ENCODE data around the gene FAM171A2.

The FAM171A2 gene

DNA sequence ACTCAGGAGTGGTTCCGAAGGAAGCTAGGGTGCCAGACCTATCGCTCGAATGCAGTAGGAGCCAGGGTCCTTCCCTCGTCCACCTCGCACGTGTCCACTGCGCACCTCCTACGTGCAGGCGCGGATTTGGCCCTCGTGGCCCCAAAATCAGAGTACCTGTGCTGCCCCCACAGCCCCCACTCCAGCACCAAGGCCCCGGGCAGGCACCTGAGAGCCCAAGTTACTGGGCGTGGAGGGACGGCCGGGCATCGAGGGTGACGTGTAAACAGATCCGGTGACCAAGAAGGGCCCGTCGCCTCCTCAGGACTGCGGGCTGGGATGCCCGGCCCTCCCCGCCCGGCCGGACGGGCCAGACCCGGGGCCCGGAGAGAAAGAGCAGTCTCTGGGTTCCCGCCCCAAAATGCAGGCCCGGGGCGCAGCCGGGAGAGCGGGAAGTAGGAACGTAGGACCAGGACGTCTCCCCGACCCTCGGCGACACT, 39.5 kb downstream of the FAM171A2 start:
- DNase-seq (ENCODE audit: low read depth in 2 of 2, low spot score in 1 of 2): no peak

DNA sequence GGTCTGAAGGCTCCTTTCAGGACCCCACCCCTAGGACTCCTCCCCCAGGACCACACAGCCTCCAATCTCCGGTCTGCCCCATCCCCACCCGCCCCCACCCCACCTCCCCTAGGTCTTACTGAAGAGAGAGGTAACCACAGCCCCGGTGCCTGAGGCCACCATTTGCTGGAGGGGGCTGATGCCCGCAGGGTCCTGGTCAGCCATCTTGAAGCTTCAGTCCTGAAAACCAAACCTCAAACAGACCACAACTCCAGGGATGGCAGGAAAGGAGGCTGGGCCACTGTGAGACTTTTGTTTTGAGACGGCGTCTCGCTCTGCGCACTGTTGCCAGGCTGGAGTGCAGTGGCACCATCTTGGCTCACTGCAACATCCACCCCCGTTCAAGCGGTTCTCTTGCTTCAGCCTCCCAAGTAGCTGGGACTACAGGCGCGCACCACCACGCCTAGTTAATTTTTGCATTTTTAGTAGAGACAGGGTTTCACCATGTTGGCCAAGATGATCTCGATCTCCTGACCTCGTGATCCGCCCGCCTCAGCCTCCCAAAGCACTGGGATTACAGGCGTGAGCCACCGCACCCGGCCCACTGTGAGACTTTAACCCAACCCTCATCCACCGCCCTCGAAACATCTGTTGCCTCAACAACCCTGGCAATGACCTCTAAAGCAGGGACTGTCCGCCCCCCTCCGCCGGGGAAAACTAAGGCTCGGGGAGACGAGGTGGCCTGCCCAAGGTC, 40.1 kb downstream of the FAM171A2 start:
- DNase-seq (ENCODE audit: low read depth in 2 of 2, low spot score in 1 of 2): no peak

DNA sequence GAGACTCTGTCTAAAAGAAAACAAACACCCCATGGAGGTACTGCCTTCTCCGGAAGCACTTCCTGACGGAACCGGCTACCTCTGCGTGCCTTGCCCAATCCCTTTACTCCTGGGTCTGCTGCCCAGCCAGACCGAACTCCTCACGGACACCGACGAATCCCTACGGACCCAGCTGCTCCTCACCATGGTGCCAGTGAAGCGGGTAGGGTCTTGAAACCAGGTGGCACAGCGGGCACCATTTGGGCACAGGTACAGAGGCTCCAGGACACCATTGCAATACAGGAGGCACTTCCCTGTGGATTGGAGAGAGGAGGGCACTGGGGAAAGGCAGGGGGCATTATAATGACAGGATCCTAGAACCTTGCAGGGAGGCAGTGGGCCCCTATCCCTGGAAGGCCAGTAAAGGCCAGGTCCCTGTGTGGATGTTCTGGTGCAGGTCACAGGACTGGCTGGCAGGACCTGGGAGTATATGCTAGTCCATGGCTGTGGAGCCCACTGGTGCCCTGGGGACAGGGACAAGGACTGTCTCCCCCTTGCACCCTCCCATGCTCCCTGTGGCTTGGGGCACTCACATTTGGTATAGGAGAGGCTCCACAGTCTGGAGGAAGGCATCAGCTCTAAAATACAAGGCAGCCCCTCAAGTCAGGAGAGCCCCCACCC, 41.3 kb downstream of the FAM171A2 start:
- no peak for DNase-seq (ENCODE audit: low read depth in 2 of 2, low spot score in 1 of 2)

DNA sequence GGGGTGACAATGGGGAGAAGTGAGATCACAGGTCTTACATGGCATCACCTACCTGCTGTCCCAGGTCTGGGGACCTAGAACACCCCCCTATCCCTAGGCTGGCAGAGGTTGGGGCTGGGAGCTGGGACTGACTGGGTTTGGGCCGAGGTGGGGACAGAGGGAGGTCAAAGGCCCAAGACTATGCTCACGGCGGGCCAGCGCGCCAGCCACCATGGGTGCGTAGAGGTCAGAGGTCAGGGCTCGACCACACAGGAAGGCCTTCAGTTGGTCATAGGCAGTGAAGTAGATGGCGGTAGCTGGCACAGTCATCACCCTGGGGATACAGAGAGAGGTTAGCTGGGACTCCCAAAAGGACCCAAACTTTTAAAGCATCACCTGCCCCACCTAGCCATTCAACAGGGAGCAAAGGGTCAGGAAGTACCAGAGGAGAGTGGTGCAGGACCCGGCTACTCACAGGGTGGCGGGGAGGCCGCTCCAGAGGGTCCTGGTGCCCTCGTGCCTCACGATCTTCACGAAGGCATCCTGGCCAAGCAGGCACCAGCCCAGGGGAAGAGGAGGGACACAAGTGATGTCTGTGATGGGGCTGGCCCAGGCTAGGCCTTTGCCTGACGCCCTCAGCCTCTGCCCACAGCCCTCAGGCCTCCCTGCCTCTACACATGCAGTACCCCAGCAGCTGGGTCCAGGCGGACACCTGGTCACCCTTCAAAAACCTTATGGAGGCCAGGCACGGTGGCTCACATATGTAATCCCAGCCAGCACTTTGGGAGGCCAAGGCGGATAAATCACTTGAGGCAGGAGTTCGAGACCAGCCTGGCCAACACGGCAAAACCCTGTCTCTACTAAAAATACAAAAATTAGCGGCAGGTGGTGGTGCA, 42.2 kb downstream of the FAM171A2 start:
- no peak for DNase-seq (ENCODE audit: low read depth in 2 of 2, low spot score in 1 of 2)

DNA sequence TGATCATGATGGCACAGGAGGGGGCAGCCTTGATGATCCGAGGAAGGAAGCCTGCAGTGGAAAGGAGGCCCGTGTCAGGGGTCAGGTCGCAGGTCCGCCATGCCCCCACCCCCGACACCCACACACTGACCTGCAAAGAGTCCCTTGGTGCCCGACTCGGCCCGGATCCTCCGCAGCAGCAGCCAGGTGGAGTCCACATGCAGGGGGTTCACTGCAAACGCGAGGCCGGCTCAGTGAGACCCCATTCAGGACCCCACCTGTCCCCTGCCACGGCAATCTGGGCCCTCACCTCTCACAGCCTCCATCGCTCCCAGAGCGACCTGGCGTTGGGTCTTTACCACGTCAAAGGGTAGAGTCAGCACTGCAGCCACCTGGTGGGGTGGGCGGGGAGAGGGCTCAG, 43.6 kb downstream of the FAM171A2 start:
- no peak for DNase-seq (ENCODE audit: low read depth in 2 of 2, low spot score in 1 of 2)

DNA sequence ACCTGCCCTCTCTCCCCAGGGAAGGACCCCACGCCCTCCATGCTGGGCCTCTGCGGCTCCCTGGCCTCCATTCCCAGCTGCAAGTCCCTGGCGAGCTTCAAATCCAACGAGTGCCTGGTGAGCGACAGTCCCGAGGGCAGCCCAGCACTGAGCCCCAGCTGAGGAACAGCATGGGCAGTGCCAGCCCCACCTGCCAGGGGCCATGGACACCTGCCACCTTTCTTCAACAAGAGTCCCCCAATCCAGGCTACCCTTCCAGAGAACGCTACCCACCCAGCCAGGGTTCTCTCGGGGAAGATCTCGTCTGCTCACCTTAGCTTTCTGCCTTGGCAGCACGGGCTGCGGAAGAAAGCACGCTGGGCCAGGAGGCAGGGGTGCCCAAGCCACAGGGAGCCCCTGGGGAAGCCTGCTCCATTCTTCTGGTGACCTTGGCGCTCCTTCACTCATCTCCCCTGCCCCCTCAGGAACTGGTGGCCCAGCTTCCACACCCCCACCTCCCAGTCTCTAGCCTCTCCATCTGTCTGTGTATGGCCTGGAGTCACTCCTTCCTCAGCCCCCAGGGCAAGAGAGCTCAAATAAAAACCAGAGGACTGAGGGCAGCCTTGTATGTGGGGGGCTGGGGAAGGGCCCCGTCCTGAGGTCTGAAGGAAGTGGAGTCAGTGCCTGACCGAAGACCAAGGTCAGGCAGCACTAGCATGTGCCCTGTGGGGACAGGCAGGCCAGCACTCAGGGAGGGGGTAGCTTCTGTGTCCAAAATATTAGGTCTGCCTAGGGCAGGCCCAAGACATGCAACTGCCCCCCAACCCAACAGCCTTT, 45.4 kb downstream of the FAM171A2 start:
- DNase-seq (ENCODE audit: low read depth in 2 of 2, low spot score in 1 of 2): no peak

DNA sequence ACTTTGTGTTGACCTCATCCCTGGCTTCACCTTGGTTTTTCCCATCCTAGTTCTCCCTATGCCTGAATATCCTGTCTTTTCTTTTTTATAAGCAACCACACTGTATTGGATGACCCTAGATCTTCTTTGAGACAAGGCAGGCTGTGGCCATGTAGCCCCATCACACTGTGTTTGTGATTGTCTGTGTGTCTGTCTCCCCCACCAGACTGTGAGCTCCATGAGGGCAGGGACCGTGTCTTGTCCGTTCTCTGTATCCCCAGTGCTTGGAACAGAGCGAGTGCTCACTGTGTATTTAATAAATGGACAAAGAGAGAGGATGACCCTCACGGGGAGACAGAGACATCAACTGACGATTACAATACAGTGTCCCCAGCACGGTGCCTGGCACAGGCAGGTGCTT, 46.1 kb downstream of the FAM171A2 start:
- no peak for DNase-seq (ENCODE audit: low read depth in 2 of 2, low spot score in 1 of 2)

DNA sequence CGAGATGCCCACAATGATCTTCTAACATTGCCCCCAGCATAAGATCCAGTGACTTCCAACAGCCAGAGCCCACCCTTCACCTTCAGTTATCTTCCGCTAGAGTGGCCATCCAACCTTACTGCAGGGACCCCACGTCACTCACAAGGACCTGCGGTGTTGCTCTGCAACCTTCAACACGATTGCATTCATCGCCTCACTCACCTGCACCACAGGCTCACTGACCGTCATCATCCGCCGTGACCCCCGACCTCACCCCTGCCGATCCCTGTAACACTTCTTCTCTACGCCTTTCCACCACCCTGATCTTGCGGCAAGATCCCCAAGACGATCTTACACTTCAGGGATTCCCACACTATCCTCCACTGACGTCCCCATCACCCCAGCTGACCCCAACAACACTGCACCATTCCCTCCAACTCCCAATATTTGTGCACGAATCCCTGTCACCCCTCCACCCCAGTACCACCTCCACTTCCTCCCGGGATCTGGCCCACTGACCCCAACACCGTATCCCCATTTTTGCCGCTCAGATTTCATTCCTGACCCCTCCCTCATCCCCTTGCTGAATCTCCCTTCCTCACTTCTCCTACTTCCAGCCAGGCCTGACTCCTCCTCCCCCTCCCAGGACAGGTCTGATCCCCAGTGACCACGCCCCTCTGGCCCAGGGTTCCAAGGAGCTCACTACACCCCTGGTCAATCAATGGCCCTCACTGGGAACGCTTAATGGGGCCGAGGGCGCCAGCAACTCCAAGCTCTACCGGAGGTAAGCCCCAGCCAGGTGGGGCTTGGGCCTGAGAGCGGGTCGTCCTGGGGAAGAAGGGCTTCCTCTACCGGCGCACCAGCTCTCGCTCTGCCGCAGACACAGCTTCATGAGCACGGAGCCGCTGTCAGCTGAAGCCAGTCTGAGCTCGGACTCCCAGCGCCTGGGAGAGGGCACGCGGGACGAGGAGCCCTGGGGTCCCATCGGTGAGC, 47.6 kb downstream of the FAM171A2 start:
- no peak for DNase-seq (ENCODE audit: low read depth in 2 of 2, low spot score in 1 of 2)

DNA sequence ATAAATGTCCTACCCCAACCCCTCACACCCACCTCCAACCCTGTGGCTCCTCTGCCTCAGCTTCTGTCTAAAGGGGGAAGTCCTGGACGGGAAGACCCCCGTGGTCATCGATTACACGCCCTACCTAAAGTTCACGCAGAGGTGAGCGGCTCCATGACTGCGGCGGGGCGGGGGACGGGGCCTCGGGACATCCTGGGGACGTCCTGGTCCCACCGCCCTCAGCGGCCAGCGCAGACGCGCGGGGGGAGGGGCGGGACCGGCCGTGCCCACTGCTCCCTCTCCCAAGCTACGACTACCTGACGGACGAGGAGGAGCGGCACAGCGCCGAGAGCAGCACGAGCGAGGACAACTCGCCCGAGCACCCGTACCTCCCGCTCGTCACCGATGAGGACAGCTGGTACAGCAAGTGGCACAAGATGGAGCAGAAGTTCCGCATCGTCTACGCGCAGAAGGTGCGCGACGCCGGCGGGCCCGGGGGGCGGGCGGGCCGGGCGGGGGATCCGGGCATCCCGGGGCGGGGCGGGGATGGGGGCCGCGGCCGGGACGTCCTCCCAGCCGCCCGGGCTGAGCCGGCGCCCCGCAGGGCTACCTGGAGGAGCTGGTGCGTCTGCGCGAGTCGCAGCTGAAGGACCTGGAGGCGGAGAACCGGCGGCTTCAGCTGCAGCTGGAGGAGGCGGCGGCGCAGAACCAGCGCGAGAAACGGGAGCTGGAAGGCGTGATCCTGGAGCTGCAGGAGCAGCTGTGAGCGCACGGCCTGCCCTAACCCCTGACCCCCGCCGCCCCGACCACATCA, 48.6 kb downstream of the FAM171A2 start:
- no peak for DNase-seq (ENCODE audit: low read depth in 2 of 2, low spot score in 1 of 2)

DNA sequence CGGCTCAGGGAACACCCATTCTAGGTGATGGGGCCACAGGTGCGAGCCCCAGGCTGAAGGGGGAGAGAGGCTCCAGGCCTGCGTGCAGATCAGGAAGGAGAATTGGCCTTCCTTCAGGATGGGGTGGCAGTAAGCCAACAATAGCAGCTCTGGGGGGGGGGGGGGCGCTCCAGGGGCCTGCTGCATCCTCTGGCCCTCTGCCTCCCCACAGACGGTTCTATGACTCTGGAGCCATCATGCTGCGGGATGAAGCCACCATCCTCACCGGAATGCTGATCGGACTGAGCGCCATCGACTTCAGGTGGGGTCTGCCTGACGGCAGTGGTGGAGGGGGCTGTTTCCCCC, 49.2 kb downstream of the FAM171A2 start:
- no peak for DNase-seq (ENCODE audit: low read depth in 2 of 2, low spot score in 1 of 2)

DNA sequence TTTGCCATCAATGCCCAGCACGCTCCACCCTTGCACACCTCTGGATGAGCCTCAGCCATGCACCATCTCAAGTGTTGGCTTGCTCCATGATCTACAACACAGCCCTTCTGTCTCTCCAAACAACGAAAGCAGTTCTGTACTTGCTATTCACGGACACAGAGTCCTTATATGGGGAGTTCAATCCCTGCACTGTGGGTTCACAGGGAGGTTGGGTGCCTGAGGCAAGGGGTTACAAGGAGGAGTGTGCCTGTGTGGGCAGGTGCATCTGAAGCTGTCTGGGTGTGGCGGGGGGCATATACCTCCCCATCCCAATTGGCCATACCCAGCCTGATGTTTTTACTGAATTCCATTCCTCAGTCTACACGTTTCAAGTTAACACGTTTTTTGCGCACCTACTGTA, 49.6 kb downstream of the FAM171A2 start:
- DNase-seq (ENCODE audit: low read depth in 2 of 2, low spot score in 1 of 2): no peak

DNA sequence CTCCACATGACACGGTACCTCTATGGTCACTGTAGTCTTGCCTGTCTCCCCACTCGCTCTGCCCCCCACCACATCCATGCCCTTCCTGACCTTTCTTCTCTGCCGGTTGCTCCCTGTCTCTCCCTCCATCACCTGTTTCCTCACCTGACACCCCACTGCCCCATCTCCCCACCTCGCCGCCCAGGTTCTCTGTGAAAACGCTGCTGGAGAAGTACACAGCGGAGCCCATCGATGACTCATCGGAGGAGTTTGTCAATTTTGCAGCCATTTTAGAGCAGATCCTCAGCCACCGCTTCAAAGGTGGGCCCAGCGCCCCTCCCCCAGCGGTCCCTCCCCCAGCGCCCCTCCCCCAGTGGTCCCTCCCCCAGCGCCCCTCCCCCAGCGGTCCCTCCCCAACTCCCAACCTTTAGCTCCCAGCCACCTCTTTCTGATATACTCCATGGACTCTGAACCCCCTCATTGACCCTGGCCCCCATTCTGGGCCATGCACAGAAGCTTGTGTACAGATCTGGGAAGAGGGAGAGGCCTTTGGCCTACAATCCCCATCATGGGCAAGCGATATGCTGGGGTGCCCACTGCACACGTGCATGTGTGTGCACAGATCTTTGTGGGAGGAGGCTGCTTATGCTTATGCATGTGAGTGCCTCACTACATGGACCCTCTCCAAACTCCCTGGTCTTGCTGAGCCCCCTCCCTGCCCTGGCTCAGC, 51.1 kb downstream of the FAM171A2 start:
- DNase-seq (ENCODE audit: low read depth in 2 of 2, low spot score in 1 of 2): no peak

DNA sequence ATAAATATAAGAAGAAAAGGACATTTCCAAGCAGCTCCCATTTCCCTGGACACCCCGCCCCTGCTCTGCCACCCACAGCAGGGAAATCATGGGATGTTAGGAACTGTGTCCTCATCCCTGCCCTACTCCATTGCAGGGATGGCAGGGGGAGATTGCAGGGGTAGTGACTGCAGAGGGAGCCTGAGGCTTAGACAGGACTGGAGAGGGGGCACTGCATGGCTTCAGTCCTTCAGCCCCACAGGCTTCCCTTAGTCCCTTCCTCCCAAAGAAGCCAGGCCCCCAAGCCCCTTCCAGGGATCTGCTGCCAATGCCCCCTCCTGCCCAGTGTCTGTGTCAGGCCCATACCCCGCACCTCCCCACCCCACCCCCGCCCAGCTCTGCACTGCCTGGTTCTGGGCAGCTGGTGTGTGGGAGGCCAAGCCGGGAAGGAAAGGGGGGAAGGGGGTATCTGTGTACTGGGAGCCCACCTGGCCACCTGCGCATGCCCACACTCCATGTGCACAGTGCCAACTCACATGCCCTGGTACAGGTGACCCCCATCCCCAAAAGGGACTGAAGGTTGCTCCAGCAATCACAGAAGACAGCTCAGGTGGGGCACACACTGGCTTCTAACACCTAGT, 52.0 kb downstream of the FAM171A2 start:
- no peak for DNase-seq (ENCODE audit: low read depth in 2 of 2, low spot score in 1 of 2)

DNA sequence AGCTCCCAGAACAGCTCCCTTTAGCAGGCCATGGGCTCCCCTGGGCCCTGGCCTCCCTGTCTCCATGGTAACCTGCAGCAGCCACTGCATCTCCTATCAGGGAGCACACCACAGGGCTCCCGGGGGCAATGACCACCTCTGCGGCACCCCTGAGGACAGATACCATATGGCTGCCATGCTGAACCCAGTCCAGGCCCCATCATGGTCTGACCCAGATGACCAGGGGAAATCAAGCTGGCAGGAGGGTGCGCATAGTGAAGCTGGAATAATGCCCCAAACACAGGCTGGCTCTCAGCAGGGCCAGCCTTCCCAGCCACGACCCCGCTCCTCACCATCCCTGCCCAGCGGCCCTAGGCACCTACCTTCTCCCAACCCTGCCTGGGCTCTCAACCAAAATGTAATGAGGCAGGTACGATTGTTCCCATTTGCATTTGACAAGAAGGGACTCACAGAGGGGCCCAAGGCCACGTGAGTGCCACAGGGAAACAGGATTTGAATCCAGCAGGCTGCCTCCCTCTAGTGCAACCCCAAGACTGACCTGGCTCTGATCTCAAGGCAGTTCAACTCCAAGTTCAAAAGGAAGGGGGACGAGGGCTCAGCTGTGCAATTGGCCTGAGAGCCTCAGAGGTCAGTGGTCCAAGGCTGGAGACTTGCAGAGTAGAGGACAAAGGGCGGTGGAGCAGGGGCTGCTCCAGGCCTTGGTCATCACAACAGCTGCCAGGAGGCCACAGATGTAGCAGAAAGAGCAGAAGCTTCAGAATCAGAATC, 52.9 kb downstream of the FAM171A2 start:
- DNase-seq (ENCODE audit: low read depth in 2 of 2, low spot score in 1 of 2): no peak

DNA sequence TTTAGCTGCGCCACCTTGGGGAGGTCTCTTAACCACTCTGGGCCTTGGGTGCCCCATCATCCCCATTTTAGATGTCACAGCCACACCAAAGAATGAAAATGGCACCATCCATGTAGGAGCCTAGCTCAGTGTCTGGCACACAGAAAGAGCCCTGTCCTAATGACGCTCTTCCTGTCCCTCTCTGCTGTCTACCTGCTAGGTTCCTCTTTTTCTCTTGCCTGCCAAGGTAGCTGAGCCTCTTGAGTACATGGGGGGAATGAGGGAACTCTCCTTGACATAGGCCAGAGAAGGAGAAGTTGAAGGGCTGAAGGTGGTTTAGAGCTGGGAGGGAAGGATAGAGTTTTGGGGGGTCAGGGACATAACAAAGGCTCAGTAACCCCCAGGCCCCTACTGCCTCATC, 53.5 kb downstream of the FAM171A2 start:
- DNase-seq (ENCODE audit: low read depth in 2 of 2, low spot score in 1 of 2): no peak

DNA sequence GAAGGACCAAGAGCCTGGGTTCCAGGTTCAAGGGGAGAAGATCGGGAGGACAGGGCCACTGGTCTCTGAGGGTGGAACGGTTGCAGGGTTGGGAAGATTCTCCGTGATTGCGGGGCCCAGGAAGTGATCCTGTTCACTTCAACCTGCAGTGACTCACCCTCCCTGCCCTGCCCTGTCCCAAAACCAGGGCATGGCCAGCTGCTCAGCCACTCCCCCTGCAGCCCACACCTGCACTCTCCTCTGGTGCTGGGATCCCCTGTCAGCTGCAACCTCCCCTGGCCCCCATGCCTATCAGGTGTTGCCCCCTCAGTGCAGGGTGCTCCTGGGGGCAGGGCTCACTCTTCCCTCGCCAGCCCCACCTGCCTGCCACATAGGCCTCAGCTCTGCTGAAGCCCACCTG, 54.2 kb downstream of the FAM171A2 start:
- DNase-seq (ENCODE audit: low read depth in 2 of 2, low spot score in 1 of 2): no peak

DNA sequence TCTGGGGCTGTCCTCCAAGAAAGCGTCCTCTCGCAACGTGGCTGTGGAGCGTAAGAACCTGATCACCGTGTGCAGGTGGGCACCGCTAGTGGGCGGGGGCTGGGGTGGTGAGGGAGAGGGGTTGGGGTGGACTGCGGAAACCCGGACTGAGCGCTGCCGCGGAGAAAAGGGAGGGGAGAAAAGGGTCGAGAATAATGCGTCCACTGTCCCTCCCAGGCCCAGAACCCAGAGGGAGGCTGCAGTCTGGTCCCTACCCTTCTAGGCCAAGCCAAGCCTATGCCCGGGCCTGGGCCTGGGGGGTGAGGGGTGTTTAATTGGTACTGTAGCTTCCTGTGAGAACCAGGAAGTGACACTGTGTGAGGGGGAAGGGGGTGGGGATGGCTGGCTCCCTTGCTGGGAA, 54.8 kb downstream of the FAM171A2 start:
- DNase-seq (ENCODE audit: low read depth in 2 of 2, low spot score in 1 of 2): no peak
